Kidney glomerular epithelial cell (primary cell): Measurements from ENCODE around the gene TM4SF5.
"Not testable (repeated sequence)": the region's sequence is repeated elsewhere in the genome, so short reads cannot be mapped to it uniquely, and the experiment has no call there.

Experiments used
- DNase-seq: peaks from one replicate; lab custom pipeline; 2025; lab: John Stamatoyannopoulos, UW

Gene TM4SF5

DNA sequence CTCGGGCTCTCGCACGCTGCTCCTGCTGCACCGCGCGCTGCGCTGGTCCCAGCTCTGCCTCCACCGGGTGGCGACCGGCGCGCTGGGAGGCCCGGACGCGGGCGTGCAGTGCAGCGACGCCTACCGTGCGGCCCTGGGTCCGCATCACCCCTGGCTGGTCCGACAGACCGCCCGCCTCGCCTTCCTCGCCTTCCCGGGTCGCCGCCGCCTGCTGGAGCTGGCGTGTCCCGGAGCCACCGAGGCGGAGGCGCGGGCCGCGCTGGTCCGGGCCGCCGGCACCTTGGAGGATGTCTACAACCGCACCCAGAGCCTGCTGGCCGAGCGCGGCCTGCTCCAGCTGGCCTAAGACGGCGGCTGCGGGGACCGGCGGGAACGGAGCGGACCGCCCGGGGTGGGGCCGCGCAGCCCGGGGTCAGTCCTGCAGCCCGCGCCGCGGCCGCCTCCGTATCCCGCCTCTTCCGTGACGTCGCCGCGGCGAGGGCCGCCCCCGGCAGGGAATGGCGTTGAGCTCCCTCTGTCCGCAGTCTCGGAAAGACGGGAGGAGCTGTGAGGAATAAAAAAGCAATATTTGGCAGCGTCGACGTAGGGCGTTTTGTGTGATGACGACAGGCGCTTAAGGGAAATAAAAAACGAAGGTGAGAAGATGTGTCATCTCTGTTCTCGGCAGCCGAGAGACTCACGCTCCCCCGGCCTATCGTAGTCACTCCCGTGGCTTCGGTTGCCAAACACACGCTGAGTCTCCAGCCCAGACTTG is 18.4 kb downstream of the TM4SF5 start:
- DNase-seq: peak; percentile 83

DNA sequence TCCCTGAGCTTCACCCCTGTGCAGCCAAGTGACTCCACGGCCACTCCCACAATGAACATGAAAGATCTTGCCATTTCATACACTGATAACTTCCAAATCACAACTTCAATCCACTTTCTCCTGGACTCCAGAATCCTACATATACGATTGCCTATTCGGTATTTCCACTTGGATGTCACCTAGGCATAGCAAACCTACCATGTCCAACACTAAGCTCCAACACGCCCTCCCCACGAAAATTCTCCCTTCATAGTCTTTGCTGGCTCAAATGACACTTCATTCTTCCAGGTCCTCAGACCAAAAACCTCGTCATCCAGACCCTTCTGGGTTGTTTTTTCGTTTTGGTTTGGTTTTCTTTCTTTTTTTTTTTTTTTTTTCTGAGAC is 19.0 kb downstream of the TM4SF5 start:
- no peak for DNase-seq

DNA sequence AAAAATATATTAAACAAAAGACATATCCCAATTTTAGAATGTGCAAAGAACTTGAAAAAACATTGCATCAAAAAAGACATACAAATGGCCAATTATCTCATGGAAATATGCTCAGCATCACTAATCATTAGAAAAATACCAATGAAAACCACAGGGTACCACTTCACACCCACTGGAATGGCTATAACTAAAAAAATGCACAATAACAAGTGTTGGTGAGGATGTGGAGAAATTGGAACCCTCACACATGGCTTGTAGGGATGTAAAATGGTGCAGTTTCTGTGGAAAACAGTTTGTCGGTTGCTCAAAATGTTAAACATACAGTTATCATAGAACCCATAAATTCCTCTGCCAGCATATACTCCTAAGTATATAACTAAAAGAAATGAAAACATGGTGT is 23.5 kb downstream of the TM4SF5 start:
- DNase-seq: no peak

DNA sequence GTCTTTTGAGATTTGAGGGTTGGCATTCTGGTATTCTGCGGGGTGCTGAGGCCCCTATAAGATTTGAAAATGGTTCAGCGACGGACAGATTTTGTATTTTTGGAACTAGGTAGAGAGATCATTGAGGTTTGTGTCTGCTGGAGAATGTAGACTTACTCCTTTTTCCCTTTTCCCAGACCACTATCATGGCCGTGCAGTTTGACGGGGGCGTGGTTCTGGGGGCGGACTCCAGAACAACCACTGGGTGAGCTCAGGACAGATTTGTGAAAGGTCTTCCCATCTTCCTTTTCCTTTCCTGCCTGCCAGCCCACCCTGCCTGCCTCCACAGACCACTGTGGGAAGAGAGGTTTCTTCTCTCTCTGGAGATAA is 24.9 kb downstream of the TM4SF5 start:
- peak; percentile 14 for DNase-seq

DNA sequence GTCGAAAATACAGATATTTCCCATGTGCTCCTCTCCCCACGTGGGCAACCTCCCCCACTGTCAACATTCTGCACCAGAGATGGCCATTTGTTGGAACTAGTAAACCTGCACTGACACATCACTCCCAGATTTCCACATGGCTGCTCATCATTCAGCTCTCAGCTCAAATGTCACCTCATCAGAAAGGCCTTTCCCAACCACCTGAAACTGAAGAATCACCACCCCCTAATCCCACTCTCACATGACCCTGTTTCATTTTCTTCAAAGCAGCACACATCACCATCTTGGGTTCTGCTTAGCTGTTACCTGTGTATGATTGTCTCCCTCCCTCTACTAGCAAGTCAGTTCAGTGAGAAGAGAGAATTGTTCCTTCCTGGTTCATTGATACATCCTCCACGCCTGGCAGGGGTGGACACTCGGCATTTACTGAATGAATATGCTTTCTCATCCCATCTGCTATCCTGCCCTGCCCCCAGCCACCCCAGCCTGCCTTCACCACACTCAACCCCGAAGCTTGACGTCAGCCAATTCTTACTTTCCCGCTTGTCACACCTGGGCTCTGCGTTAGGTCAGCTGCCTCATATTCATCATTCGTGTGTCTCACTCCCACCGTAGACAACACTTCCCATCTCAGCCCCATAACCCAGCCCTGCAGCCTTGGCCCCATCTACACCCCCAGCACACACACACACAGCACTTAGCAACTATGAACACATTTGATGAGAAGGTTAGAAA is 28.9 kb downstream of the TM4SF5 start:
- peak; percentile 31 for DNase-seq

DNA sequence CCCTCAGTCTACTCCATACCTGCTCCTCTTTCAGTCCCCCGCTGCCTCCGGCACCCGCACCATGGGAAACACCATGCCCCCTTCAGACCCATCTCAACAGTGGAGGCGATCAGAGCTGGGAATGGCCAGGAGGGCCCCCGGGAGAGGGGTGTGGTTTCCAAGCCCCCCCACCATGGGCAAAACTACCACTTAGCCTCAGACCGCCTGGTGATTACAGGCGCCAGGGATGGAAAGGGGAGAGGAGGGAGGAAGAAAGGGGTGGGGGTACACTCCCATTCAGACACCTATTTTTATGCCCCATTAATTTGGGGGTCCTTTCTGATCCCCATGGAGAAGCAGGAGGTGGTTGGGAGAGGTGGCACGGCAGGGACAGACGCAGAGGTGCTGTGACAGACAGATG is 30.5 kb downstream of the TM4SF5 start, which contains the start of gene C17orf114:
Gene C17orf114 (minus strand): TSS at position 101 of the 400 bp plus-strand sequence.
- no peak for DNase-seq

DNA sequence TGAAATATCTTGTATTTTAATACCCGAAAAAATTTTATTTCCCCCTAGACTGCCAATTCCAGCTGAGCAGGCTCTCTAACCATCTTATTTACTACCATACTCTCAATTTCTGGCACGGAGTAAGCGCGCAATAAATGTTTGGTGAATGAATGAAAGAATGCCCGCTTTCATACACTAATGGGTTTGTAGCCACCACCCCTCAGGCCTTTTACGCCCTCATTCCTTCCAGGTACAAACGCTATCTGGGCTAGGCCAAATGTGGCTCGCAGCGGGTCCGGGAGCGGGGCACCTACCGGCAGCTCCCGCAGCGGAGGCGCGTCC is 34.7 kb downstream of the TM4SF5 start:
- no peak for DNase-seq

DNA sequence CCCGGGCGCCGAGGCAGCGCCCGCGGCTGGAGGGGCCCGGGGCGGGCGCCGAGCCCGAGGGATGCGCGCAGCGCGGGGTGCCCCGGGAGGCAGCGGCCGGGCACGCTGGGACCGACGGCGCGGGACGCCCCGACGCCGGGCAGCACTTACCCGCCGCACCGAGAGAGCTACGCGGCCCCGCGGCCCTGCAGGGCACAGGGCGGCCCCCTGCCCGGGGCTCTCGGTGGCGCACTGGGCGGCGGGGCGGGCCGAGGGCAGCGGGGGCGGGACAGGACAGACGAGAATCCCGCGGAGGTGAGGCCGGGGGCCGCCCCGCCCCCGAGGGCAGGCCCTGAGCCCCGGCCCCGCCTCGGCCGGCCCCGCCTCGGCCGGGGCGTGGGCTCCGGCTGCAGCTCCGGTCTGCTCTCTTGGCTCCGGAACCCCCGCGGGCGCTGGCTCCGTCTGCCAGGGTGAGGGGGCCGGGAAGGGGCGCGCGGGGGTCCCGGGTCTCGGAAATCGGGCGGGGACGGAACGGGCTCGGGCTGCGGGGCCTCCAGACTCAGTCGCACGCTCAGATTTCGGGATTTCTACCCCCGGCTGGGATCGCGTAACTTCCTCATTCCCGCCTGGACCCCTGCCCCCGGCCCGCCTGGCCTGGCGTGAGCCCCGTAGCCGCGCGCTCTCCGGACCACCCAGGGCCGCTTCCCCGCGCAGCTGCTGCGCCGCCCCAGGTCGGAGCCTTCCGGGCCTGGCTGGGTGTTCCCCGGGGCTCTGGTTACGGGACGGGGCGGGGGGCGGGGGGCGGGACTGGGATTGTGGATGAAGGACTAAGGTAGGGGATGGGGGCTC is 35.3 kb downstream of the TM4SF5 start, which contains the start of gene PLD2:
Gene PLD2 (plus strand): TSS at position 376 of the 828 bp plus-strand sequence. CDS start 621 bp downstream, outside the sequence.
- DNase-seq: peak; percentile 67

DNA sequence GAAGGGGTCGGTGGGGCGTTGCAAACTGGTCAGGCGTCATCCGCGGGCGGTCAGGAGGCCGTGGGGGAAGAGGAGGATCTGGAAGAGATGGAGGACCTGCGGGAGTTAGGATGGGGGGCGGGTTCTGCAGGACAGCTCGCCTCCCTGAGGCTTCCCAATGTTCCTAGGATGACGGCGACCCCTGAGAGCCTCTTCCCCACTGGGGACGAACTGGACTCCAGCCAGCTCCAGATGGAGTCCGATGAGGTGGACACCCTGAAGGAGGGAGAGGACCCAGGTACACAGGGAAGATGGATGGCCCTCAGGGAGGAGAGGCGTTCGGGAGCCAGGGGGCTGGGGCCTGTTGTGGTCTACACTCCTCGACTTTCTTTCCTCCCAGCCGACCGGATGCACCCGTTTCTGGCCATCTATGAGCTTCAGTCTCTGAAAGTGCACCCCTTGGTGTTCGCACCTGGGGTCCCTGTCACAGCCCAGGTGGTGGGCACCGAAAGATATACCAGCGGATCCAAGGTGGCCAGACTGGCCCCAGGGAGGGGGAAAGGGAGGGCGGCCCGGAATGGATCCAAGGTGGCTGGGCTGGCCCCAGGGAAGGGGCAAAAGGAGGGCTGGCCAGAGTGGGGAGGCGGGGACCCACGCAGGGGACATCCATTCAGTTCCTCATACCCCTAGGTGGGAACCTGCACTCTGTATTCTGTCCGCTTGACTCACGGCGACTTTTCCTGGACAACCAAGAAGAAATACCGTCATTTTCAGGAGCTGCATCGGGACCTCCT is 36.1 kb downstream of the TM4SF5 start:
- DNase-seq: no peak

DNA sequence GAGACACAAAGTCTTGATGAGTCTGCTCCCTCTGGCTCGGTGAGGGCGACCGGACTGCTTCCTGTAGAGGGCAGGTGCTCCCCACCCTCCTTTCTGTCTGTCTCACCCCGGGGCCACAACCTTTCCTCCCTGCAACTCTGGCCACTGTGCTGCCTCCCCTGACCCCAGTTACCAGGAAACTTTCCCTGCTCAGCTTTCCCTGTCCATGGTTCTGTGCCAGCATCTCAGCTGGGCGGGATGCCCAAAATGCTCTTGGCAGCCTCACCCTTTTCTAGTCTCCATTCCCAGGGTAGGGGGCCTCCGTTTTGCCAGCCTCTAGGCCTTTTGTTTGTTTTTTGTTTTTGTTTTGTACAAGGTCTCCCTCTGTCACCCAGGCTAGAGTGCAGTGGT is 36.7 kb downstream of the TM4SF5 start:
- no peak for DNase-seq

DNA sequence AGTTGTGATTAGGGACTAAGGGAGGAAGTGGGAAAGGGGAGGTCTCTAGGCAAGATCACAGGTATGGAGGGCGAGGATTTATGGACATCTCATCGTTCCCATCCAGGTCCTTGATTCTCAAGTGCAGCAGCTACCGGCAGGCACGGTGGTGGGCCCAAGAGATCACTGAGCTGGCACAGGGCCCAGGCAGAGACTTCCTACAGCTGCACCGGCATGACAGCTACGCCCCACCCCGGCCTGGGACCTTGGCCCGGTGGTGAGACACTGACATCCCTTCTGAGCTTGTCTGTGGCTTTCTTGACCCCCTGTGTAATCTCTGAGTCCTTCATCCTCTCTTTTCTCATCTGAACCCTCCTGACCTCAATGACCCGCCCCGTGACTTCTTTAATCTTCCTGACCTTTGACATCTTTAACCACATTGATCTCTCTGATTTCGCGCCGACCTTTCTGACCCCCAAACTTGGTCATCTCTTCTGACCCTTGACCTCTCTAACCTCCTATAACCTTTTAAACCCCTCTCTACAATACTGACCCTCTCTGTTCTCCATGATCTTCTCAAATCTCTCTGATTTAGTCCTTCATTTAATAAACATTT is 39.1 kb downstream of the TM4SF5 start:
- DNase-seq: no peak

DNA sequence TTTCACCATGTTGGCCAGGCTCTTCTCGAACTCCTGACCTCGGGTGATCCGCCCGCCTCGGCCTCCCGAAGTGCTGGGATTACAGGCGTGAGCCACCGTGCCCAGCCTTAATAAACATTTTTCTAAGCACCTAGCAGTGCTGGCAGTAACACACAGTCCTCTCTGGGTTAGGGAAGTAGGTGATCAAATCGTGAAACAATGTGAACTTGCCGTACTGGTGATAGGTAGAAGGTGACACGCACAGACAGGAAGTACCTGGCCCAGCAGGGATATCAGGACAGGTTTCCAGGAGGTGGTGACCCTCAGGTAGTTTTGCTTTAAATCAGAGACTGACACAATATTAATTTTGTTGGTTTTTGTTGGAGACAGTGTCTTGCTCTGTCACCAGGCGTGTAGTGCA is 39.8 kb downstream of the TM4SF5 start:
- no peak for DNase-seq

DNA sequence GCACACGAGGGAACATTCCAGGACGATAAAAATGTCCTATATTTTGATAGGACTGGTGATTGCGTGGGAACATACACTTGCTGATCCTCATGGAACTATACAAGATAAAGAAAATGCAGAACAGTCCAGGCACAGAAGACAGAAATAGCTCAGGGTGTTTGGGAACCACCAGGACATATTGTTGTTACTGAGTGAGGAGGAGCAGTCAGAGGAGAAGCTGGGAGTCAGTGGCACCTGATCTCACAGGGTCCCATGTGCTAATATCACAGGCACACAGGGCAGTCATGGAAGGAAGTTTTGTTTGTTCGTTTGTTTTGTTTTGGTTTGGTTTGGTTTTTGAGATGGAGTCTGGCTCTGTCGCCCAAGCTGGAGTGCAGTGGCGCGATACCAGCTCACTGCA is 41.0 kb downstream of the TM4SF5 start:
- no peak for DNase-seq

DNA sequence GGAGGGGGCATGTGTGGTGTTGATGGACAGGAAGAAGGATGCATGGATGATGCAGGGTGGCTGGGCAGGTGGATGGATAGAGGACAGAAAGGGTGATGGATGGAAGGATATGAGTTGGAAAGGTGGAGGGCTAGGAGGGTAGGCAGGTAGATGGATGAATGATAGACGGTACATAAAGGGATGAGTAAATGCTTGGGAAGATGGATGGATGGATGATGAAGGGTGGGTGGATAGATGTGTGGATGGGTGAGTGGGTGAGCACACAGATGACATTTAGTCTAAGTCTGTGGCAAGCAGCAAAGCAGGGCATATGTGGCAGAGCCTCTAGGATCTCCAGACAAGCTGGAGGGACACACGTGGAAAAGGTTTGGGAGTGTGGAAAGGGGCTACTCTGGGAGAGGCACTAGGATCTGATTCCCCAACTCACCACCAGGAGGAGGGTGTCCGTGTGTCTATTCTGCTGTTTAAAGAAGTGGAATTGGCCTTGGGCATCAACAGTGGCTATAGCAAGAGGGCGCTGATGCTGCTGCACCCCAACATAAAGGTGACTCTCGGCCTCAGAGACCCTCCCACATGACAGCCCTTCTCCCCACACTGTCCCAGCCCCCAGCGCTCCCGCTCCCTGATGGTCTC is 43.5 kb downstream of the TM4SF5 start:
- no peak for DNase-seq

DNA sequence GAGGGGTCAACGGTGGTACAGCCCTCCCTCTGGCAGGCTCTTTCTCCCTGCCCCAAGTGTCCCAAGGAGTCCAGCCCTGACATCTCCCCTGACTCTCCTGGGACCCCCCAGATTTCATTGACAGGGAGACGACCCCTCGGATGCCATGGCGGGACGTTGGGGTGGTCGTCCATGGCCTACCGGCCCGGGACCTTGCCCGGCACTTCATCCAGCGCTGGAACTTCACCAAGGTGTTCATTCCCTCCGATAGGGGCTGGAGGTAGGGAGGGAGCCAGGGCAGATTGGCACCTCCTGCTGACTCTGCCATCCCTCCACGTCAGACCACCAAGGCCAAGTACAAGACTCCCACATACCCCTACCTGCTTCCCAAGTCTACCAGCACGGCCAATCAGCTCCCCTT is 45.1 kb downstream of the TM4SF5 start:
- no peak for DNase-seq

DNA sequence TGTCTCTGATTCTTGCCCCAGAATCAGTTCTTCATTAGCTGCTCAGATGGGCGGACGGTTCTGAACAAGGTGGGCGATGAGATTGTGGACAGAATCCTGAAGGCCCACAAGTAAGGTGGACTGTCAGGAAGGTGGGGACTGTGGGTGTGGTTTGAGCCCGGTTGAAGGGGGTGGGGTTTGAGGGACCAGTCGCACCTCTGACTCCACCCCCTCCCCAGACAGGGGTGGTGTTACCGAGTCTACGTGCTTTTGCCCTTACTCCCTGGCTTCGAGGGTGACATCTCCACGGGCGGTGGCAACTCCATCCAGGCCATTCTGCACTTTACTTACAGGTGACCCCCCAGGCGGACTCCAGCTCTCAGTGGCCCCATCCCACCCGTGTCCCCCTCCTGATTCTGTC is 46.6 kb downstream of the TM4SF5 start:
- DNase-seq: no peak

DNA sequence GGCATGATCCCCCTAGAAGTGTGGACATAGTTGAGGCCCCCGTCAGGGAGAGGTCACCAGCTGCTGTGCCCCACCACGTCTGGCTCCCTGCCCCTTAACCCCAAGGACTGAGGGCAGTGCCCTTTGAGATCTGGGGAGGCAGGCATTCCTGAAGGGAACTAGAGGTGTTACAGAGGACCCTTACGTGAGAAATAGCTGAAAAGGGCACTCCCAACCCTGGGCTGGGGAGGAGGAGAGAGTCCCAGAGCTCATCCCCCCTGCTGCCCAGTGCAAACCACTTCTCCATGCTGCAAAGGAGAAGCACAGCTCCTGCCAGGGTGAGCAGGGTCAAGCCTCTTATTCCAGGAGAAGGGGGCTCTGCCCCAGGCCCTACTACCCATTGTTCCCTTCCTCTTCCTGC is 51.1 kb downstream of the TM4SF5 start:
- no peak for DNase-seq

DNA sequence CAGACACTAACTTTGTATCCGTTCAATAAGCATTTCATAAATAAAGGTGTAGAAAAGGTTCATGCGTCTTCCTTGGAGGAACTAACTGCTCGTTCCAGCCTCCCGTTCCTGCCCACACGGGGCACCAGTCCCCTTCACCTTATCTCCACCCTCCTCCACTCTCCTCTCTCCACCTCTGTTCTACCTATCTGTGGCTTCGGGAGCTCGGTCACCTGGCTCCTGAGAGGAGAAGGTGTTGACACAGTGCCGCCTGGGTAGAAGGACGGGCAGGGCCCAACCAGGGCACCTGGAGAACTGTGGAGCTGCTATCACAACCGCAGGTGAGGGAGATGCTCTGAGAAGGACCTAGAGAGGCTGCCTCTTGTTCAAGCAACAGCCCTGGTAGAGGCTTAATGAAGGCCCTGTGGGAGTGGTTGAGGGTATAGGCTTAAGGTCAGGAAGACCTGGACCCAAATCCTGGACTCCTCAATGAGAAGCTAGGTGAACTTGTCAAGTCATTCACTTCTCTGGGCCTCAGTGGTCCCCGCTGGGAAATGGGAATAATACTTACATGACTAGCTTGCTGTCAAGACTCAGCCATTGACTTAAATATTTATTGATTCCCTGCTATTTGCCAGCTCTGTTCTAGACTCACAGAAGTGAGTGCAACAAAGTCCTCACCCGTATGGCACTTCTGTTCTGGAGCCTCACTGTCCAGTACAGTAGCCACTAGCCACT is 51.8 kb downstream of the TM4SF5 start:
- DNase-seq: no peak

DNA sequence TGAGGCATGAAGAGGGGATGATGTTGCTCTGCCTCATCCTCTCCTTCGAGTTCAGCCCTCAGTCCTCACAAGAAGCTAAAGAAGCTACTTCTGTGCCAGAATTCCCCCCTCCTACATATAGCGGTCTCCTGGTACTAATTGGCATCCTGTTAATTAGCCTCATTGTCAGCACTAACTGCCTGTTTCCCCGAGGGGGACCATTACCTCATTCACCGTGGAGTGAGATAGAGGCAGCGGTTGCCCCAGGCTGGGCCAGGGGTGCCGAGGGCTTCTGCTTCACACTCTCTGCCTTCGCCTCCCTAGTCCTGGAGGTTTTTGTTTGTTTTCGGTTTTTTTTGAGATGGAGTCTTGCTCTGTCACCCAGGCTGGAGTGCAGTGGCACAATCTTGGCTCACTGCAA is 55.7 kb downstream of the TM4SF5 start:
- no peak for DNase-seq

DNA sequence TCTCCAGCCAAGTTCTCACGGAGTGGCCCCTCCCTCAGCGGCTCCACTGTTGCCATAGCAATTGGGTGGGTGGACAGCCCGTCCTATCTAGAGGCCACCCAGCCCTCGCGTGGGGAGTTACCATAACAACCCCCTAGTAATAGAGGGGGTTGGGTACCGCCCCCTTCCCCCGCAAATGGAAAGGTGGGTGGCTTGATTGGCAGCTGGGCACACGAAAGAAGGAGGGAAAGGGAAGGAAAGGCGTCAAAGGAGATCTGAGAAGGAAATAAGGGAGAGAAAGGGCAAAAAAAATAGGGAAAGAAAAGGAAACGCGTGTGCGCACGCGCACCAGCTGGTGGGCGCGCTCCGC is 61.1 kb downstream of the TM4SF5 start:
- DNase-seq: not testable (repeated sequence)
